Kidney (tissue), 14 donors: ENCODE measurements around the gene RNF121. TPM values are rescaled to one million over a fixed set of nuclear protein-coding genes. Genes with fewer than 3 reads are reported as not detected.

ENCODE experiments used
- DNase-seq, 5 donors: peaks; one replicate each; pipeline ENCODE4 v3.0.0-alpha.2; 2013 to 2020
- FAIRE-seq: peaks from 2 replicates; lab custom pipeline; 2012; peaks lifted over from hg19 to GRCh38; lab: Jason Lieb, UNC
- H3K27ac ChIP-seq, 2 donors: one replicate each; pipeline ENCODE4 v1.7.0; 2013; ENCODE audit warnings: low read depth in 2 of 2, low read length in 2 of 2, inconsistent platforms in 1 of 2
- H3K27me3 ChIP-seq: one replicate; pipeline ENCODE4 v1.7.1; 2013; ENCODE audit warnings: low read length, inconsistent platforms; ENCODE audit not compliant: control insufficient read depth, insufficient read depth
- H3K36me3 ChIP-seq, 3 donors: one replicate each; pipeline versions ENCODE4 v1.7.0 to v1.7.1; 2013; ENCODE audit warnings: low read length in 3 of 3, control low read depth in 1 of 3, inconsistent platforms in 1 of 3; ENCODE audit not compliant: insufficient read depth in 3 of 3, control insufficient read depth in 2 of 3
- H3K4me1 ChIP-seq, 3 donors: one replicate each; pipeline versions ENCODE4 v1.7.0 to v1.7.1; 2013; ENCODE audit warnings: low read length in 3 of 3, inconsistent platforms in 1 of 3, low read depth in 1 of 3; ENCODE audit not compliant: control insufficient read depth in 2 of 3, insufficient read depth in 2 of 3
- H3K4me3 ChIP-seq, 3 donors: one replicate each; pipeline versions ENCODE4 v1.7.0 to v1.8.1; 2013; ENCODE audit warnings: low read length in 3 of 3, control low read depth in 1 of 3, inconsistent platforms in 1 of 3
- H3K9ac ChIP-seq, 3 donors: one replicate each; pipeline versions ENCODE4 v1.7.0 to v1.7.1; 2013; ENCODE audit warnings: low read length in 3 of 3, control low read depth in 1 of 3, inconsistent platforms in 1 of 3
- H3K9me3 ChIP-seq, 3 donors: one replicate each; pipeline versions ENCODE4 v1.7.0 to v1.7.1; 2013; ENCODE audit warnings: low read length in 3 of 3, control low read depth in 1 of 3, inconsistent platforms in 1 of 3; ENCODE audit not compliant: control insufficient read depth in 2 of 3, insufficient read depth in 1 of 3
- CTCF ChIP-seq: IDR thresholded peaks from 3 replicates; pipeline ENCODE4 v1.5.1; 2012; ENCODE audit warnings: mild to moderate bottlenecking, moderate library complexity, borderline replicate concordance; ENCODE audit not compliant: insufficient read depth; ENCODE audit errors: extremely low read depth
- intact Hi-C: fragments of 100-400 bp; cut with DNase I; formaldehyde crosslinking; loops from one replicate; pipeline ENCODE4 v1.11.1; 2022
- polyA plus RNA-seq: library from polyadenylated mRNA; stranded (reverse); fragments of 350-450 nt; fragmentation: Illumina TruSeq; extraction: RNeasy Lipid Tissue Mini Kit (QIAGEN cat#74804); gene quantifications from one replicate; pipeline ENCODE4 v1.2.3, GENCODE V29; 2014; ENCODE audit warnings: low read depth, low replicate concordance; ENCODE audit not compliant: insufficient read depth
- total RNA-seq: library from RNA; stranded (reverse); fragmentation: NEBNext Ultra II Directional; extraction: Animal tissue kit (Norgen Biotek cat#: 25700); gene quantifications from one replicate; pipeline ENCODE4 v1.2.1, GENCODE V29; 2021
- donor health status: control.
- donor health status: control.
- donor health status: control.
- donor health status: control.
- donor health status: control.
- donor health status: DM: yes; HTN: yes; CAD: no.
- donor health status: Normal renal cell carcinoma (clear cell type).

RNF121 gene
- total and polyA plus RNA-seq, 2 donors from 2014 or later: 37.1 to 59.4 TPM

- H3K27ac ChIP-seq: no peak overlapping the region
- TF ChIP-seq CTCF: no peak
- H3K9ac ChIP-seq: no peak overlapping the region
- H3K9me3 ChIP-seq: no peaks in the 10 kb centered on the region
- DNase-seq: no peak
- H3K4me3 ChIP-seq: no peak overlapping the region
- H3K36me3 ChIP-seq: peaks cover 22 to 100% (median 85%) of the 10 kb centered on the region in 3 donors
- H3K4me1 ChIP-seq: peaks cover 0 to 34% (median 29%) of the 10 kb centered on the region in 3 donors
- FAIRE-seq: no peak
- no peaks in the 10 kb centered on the region for H3K27me3 ChIP-seq
- intact Hi-C loops: no loop called here
These were observed 86.0 kb downstream of the RNF121 start for GRCh38 chr11:72014761-72015320.

- peaks cover 0 to 34% (median 29%) of the 10 kb centered on the region in 3 donors for H3K4me1 ChIP-seq
- TF ChIP-seq CTCF: peak; percentile 36
- intact Hi-C loops: no loop called here
- H3K9ac ChIP-seq: no peak overlapping the region
- H3K4me3 ChIP-seq: no peak overlapping the region
- DNase-seq: peak in 4 of 5 donors; percentile 54 to 68 (median 64)
- no peaks in the 10 kb centered on the region for H3K27me3 ChIP-seq
- H3K36me3 ChIP-seq: peaks cover 26 to 99% (median 83%) of the 10 kb centered on the region in 3 donors
- no peak overlapping the region for H3K27ac ChIP-seq
- no peak for FAIRE-seq
- no peaks in the 10 kb centered on the region for H3K9me3 ChIP-seq
These were observed 86.7 kb downstream of the RNF121 start for GRCh38 chr11:72015511-72016061.

- peaks cover 31 to 97% (median 88%) of the 10 kb centered on the region in 3 donors for H3K36me3 ChIP-seq
- no peak for FAIRE-seq
- intact Hi-C loops: no loop called here
These were observed 89.3 kb downstream of the RNF121 start for GRCh38 chr11:72018171-72018570.

More at GRCh38 chr11:72018171-72018570, 89.3 kb downstream of the RNF121 start:
- no peak overlapping the region for H3K4me3 ChIP-seq
- no peak overlapping the region for H3K27ac ChIP-seq
- no peak overlapping the region for H3K9ac ChIP-seq
- H3K4me1 ChIP-seq: peaks cover 0 to 23% (median 21%) of the 10 kb centered on the region in 3 donors
- DNase-seq: no peak
- no peaks in the 10 kb centered on the region for H3K27me3 ChIP-seq
- no peak for TF ChIP-seq CTCF
- no peaks in the 10 kb centered on the region for H3K9me3 ChIP-seq
